ENCODE measurements around the gene SEMA6B.

Gene SEMA6B

DNA sequence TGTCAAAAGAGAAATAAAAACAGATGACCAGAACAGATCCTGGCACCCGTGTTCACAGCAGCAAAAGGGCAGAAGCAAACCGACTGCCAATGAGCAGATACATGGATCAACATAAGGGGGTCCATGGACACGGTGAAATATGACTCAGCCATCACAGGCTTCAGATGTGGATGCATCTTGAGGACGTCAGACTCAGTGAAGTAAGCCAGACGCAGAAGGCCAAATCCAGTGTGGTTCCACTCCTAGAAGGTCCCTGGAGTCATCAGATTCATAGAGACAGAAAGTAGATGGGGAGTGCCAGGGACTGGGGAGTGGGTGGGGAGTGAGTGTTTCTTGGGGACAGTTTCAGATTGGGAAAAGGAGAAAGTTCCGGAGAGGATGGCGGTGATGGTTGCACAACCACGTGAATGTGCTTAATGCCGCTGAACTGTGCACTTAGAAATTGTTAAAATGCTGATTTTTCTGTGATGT, 28.8 kb upstream of the SEMA6B start:
- no peak for DNase-seq

DNA sequence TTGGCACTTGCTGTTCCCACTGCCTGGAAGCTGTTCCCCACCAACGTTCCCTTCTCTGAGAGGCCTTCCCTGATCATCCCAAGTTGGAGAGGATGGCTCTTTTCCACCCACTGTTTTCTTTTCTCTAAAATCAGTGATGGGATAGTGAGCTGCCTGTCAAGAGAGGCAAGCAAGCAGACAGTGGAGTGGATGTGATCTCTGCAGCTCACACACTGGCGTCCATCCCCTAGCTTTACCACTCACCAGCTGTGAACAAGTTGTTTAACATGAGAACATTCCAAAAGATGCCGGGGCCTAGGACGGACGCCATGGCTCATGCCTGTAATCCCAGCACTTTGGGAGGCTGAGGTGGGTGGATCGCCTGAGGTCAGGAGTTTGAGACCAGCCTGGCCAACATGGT, 28.0 kb upstream of the SEMA6B start:
- no peak for DNase-seq

DNA sequence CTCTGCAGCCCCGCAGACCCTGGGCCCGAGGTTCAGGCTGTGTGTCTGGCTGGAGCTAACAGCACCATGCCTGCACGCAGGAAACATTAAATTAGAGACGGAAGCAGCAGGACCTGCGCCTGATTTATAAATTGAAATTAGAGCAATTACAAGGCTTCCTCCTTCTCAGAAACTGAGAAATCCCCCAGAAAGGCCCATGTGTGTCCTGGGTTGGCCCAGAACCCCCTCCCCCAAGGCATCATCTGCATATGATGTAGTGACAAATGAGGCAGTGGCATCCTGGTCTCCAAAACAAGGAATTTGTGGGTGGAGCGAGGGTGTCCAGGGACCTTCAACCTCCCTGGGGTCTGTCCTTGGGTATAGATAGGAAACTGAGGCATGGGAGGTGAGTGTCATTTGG, 27.2 kb upstream of the SEMA6B start:
- no peak for DNase-seq

DNA sequence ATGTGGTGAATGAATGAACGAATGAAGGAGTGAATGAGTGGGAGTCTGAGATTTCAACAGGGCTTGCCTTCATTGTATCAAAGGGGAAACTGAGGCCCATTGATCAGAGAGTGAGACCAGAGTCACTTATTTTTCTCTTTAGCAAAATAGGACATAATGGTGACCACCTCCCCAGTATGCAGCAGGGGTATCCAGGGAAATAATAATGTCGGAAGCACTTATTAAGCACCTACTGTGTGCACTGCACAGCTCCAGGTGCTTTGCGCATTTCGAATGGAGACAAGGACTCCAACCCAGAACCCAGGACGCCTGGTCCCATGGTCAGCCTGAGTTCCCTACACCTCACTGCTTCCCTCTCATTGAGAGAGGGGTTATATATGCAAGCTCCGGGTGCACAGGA, 26.8 kb upstream of the SEMA6B start:
- no peak for DNase-seq

DNA sequence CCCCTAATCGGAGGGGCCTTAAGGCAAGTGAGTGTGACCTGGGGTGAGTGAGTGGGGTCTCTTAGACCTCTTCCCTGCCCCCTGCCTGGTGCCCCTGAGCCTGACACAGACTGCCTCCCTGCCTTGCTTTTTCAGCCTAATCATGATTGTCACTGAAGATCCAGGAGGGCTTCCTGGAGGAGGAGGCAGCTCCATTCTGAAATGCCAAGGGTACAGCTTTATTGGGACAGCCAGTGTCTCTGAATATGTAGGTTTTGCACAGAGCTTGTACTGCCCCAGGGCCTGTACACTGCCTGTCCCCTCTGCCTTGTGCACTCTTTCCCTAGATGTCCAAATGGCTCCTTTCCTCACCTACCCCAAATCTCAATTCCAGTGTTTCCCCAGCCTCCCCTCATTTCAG, 26.1 kb upstream of the SEMA6B start:
- DNase-seq: no peak

DNA sequence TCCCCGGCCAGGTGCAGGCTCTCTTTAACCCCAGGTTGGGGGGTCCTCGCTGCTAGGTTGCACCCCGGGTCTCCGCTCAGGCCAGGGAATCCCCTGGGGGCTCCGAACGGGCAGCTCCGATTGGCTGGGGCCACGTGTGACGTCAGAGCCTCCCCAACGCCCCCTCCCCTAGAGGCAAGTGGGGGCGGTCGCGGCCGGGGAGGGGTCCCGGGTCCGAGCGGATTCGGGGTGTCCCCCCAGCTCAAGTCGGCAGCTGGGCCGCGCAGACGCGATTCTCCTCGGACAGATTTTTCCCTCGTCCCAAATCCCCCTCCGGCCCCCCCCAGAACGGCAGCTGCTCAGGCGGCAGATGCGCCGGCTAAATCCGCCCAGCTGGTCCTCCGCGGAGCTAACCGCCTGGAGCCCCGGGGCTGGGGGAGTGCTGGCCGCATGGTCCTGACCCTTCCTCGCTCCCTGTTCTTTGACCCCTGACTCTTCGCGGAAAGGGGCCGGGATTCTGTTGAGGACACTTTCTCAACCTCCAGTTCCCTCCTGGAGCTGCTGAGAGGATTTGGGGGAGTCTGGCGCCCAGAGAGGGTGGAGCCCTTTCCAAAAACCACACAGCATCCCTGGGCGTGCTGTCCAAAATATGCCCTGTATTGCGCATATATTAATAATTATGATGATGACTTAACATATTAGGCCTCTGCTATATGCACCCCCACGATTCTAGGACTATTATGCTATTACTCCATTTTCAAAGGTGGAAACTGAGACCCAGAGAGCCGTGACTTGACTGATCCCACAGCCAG, 25.4 kb upstream of the SEMA6B start:
- no peak for DNase-seq

DNA sequence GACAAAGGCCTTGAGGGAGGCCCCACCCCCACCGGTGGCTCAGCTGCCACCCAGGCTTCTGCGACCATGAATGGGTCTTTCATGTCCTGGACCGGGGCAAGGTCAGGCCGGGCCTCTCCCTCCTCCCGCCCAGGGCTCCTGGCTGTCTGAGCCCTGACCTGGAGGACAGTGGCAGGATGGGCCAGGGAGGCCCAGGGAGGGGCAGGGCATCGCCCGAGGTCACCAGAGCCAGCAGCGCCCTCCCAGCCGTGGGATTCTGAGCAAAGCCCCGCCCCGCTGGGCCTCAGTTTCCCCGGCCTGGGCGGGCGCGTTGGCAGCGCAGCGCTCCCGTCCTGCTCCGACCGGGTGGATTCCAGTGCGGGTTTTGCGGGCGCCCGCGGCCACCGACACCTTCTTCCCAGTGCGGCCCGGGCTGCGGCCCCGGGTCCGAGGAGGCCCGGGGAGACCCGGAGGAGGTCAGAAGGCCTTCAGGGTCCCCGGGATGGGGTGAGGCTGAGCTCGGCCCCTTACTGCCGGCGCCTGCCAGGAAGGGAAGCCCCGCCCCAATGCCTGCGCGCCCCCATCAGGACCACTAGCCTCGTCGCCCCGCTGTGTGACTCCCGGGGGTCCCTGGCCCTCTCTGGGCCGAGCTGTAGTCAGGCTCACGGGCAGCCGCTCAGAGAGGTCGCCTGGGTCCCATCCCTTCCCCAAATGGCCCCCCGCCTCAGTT, 24.6 kb upstream of the SEMA6B start:
- no peak for DNase-seq

DNA sequence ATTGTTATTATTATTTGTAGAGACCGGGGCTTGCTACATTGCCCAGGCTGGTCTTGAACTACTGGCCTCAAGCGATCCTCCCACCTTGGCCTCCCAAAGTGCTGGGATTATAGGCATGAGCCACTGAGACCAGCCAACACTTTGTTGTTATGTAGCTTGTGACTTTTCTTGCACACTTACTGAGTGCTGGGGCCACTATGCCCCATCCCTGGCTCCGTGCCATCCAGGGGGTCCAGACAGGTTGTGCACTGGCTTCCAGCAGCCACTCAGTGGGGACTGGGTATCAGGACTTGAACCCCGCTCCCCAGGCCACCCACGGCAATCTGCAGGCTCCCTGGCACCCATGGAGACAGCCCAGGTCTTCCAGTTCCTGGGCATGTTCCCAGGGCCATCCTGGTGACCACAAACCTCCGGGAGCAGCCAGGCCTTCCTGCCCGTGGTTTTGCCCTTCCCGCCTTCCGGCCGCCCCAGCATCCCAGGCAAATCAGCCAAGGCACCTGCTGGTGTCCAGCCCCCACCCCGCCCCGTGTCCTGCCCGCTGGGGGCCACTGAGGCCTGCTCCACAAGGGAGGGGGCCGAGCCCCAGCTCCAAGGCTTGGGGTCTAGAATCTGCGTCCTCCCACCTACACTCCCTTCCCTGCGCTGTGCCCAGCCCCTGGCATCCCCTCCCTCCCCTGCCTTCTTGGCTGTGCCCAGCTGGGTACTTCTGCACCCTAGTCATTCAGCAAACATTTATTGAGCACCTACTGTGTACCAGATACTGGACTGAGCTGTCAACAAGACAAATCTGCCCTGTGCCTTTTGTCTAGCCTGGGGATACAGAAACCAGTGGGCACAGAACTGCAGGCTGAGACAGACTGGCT, 23.7 kb upstream of the SEMA6B start:
- no peak for DNase-seq

DNA sequence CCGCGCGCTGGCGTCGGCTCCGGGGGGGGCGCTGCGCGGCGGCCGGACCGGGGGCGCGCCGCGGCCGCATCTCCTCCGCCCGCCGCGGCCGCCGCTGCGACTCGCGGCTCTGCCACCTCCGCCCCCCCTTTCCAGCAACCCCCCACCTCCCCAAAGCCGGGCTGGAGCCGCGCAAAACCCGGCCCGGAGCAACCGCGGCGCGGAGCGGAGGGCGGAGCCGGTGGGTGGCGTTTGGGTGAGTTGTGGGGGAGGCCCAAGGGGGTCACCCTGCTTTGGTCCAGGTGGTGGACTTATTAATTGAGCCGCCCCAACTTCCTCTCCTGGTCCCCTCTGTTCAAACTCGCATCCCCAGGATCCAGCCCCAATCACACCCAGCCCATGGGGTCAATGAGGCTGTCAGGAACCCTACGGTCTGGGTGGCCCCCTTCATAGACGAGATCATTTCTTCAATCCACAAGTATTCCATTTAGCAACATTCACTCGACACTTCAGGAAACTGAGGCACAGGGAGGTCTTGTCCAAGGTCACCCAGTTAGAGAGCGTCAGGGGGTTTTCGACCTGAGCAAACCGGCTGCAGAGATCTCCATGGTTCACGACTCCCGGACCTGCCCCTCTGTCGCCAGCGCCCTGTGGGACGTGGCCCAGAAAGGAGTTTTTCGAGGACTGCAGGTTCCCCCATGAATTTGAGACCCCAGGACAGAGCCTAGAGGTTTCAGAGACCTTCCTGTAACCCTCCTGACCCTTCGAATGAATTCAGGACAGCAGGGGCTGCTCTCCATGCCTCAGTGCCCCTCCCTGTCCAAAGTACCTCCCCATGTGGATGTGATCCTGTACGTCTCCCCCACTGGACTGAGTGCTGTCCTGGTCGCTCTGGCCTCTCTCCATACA, 22.4 kb upstream of the SEMA6B start:
- DNase-seq: no peak

DNA sequence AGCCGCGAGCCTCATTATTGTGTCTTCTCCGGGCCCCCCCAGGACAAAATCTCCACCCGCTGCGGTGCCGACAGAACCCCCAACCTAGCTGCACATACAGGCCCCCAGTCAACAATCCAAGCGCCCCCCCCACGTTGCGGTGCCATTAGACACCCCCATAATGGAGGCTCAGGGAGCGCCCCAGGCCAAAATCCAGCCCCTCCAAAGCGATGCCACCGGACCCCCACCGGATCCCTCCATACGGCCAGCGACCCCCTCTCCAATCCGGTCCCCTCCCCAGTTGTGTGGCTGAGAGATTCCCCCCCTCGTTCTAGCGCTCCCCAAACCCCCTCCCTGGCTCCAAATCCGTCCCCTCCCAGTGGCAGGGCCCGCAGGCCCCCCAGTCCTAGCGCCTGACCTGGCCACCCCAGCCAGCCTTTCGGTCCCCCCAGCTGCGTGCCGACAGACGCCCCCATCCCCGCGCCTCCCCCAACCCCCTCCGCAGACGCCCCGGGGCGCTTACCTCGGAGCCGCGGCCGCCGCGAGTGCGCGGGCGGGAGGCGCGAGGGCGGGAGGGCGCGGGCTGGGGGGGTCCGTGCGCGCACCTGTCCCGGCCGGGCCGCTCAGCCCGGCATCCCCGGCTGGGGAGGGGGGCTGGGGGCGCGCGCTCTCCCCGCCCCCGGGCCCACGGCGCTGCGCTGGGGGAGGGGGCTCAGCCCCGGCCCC, 21.6 kb upstream of the SEMA6B start:
- DNase-seq: no peak

DNA sequence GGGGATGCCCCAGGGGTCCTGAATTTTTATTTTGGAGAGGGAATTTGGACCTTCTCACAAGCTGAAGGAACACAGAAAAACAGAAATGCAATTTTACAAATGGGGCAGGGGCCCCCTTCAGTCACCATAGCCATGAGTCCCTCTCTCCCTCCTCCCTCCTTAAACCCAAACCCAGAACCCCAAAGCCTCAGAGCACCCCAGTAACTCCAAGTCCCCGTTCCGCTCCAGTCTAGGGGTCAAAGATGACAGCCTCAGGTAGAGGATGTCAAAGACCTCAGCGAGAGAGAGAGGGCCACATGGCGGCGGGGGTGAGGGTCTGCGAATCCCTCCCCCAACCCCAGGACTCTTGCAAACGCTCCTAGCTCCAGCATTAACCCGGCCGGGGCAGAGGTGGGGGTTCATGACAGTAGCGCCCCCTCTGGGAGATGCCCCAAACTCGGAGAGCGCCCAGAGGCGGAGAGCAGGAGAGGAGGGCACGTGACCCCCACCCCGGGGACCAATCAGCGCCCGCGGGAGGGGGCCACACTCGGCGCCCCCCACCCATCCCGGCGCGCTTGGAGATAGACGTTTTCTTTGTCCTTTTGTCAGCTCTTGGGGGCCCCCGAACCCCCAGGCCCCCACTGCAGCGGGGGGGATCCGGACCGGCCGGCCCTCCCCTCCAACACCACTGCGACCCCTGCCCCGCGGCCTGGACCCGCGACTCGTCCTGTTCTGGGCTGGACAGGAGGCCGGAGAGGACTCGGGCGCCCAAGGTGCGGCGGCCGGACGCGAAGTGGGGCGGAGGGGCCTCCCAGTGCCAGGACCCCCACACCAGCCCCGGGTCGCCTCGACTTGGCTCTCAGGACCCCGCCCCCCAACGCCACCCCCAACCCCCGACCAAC, 20.8 kb upstream of the SEMA6B start:
- DNase-seq: no peak

DNA sequence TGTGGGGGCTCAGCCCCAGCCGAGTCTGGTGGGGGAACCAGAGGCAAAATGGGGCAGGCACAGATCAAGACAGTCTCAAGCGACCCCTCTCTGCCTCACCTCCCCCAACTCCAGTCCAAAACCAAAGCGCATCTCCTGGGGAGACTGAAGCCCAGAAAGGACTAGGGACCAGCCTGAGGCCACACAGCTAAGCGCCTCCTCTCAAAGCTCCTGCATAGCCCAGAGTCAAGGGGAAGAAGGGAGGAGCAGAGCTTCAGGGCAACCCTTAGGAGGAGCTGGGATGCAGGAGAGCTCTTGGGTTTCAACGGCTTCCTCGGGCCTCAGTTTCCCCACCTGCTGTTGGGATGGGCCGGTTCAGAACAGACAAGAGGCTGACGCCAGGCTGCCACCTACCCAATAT, 19.9 kb upstream of the SEMA6B start:
- DNase-seq: no peak

DNA sequence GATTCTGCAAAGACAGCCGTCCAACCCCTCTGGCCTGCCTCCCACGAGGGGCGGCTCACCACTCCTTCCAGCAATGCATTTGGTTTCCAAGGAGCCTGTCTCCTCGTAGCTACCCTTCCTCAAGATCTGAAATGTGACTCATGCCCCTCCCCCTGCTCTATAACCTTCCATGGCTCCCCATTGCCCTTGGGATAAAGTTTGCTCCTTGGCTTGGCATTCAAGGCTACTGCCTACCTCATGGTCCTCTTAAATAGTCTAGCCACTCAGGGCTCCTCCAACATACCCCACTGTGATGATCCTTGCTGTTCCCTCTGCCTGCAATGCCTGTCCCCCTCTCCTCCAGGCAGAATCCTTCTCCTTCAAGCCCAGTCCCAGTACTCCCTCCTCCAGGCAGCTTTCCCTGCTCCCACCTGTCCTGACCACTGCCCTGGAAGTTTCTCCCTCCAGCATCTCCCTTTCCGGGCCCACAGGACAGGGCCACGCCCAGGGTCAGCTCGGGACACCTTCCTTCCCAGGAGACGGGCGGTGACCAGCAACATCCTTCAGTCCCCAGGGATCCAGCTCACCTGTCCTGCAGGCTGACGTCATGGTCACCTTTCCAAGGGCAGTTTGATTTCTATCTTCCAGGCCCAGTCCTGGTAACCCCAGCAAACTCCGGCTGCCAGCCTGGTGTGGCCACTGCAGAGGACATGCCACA, 19.2 kb upstream of the SEMA6B start:
- DNase-seq: no peak

DNA sequence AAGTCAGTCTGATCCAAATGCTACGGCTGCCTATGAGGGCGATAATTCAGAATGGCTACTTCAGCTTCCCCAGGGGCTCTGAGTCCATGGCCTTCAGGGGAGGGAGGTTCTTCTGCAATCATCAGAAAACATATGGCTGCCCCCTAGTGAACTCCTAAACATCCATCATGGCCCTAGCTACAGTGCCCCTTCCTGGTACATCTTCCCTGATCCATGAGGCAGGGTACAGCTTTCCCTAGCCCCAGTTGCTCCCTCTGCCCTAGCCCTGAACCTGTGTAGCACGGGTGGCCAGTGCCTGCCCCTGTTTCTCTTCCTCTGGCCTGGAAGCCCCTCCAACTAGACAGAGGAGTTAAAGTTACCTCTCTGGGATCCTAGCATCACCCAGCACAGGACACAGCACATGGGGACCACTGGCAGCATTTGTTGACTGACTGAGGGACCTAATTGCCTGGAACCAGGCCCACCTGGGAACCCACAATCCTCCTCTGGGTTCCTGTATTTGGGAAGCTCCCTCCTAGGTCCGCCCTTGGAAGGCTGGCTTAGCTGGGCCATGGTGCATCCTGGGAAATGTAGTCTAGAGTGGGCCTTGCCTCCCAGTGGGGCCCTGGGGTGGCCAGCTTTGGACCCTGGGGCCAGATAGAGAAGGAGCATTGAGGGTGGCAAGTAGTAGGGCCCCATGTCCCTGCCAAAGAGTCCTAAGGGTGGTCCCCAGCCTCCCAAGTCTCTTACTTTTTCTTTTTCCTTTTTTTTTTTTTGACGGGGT, 17.7 kb upstream of the SEMA6B start:
- no peak for DNase-seq

DNA sequence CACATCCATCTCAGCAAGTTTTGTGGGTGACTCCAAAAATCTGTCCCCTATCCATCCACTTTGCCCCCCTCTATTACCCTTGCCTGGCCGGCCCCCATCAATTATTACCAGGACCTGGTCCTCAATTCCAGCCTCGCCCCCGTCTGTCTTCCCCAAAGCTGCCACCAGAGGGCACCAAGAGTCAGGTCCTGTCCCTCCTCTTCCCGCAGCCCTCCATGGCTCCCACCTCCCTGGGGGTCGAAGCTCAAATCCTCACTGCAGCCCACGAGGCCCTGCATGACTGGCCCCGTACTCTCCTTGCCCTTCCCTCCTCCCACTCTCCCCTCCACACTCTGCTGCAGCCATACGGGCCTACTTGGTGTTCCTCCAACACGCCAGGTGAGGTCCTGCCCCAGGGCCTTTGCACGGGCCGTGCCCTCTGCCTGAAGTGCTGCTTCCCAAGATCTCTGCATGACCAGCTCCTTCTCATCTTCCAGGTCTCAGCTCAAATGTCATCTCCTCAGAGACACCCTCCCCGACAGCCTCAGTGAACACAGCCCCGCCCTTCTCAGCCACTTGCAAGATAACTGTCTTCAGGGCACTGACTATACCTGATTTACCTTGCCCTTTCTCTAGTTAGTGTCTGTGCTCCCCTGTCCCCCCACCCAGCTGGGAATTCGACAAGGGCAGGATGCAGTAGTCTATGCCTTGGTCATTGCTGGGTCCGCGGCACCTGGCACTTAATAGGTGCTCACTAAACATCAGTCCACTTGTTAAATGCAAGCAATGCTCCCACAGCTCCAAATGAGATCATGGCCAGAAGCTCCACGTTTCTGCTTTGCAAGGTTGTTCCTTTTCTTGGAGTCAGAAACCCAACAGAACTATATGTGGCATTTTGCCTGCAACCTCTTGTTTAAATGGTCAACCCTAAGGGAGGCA, 16.8 kb upstream of the SEMA6B start:
- DNase-seq: peak; percentile 62

DNA sequence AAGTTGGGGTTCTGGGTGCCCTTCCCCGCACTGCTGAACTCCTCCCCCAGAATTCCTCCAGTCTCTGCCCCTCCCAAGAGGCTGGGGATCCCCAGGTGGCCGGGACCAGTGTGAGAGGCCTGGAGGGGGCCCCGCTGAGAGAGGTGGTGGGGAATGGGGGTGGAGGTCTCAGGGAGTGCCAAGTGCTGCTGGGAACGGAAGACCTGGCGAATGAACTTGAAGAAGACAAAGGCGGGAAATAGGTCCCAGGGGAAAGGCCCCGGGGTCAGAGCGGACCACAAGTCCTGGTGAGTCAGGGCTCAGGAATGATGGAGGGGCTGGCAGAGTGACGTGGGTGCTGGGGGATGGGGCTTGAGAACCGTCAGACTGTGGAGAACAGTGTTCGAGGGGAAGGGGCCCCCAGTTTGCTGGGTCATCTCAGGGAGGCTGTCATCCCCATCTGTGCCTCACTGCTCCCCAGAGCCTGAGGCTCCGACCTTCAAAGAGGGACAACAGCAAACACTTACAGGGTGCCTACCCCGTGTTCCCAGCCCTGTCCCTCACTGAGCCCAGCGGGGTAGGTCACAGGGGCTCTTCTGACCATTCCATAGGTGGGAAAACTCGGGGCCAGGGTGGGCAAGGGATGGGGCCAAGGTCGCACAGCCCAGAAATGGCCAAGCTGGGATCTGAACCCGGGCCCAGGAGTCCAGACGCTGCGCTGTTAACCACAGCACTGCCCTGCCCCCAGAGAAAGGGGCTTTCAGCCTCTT, 16.0 kb upstream of the SEMA6B start:
- no peak for DNase-seq

DNA sequence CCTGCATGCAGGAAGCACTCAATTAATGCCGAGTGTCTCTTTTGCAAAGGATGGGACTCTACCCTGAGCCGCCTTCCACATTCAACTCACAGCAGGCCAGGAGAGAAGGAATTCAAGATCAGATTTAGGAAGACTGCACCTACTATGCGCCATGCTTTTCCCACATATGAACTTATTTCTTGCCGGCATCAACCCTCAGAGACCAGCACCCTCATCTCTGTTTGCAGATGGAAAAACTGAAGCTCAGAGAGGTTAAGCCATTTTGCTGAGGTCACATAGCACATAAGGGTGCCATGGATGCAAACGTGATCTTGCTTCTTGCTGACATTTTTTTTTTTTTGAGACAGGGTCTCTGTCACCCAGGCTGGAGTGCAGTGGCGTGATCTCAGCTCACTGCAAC, 14.2 kb upstream of the SEMA6B start:
- no peak for DNase-seq

All from CD4-positive, alpha-beta T cell treated with Interleukin-12 subunit alpha and Interleukin-12 subunit beta, for 1 hour (primary cell).